ENCODE measurements around the gene RIMS1.

DNA sequence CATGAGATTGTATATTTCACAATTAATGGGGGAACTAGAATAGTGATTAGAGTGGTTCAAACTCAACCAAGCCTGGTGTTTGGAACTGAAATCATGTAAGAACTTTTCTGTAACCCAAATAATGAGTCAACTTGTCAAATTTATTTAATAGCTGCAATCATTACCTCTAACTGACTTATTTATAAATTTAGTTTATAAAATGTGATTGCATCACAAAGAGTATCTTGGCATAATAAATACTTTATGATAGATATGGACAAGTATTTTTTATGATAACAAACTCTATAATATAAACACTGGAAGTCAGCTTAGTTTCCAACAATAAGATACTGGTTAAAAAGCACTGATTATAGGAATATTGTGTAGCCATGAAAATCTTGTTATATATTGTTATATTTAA, 319.1 kb downstream of the RIMS1 start:
- TF ChIP-seq, protein P1, sequence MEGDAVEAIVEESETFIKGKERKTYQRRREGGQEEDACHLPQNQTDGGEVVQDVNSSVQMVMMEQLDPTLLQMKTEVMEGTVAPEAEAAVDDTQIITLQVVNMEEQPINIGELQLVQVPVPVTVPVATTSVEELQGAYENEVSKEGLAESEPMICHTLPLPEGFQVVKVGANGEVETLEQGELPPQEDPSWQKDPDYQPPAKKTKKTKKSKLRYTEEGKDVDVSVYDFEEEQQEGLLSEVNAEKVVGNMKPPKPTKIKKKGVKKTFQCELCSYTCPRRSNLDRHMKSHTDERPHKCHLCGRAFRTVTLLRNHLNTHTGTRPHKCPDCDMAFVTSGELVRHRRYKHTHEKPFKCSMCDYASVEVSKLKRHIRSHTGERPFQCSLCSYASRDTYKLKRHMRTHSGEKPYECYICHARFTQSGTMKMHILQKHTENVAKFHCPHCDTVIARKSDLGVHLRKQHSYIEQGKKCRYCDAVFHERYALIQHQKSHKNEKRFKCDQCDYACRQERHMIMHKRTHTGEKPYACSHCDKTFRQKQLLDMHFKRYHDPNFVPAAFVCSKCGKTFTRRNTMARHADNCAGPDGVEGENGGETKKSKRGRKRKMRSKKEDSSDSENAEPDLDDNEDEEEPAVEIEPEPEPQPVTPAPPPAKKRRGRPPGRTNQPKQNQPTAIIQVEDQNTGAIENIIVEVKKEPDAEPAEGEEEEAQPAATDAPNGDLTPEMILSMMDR (conservative IDR thresholded peaks at IDR 0.05; ENCODE audit: low read depth, low read length): no peak
- no peak for TF ChIP-seq EZH2 (IDR thresholded peaks at IDR 0.05; ENCODE audit: low read length, unreplicated experiment)
- TF ChIP-seq EZH2phosphoT487 (IDR thresholded peaks at IDR 0.05; ENCODE audit: borderline replicate concordance, low read length): no peak

Measured in PC-3 (cell line).